Measurements from ENCODE around the gene UGT1A8.

Gene UGT1A8

GRCh38 chr2:233803292-233803911 is 186.0 kb downstream of the UGT1A8 start:
- DNase-seq = no peak

- no peak for DNase-seq
Observed at GRCh38 chr2:233803994-233804393, 186.6 kb downstream of the UGT1A8 start.

- no peak for DNase-seq
Observed at GRCh38 chr2:233807215-233807865, 189.9 kb downstream of the UGT1A8 start.

GRCh38 chr2:233807966-233808935 is 190.8 kb downstream of the UGT1A8 start:
- DNase-seq = no peak

GRCh38 chr2:233810385-233810784 is 193.0 kb downstream of the UGT1A8 start:
- DNase-seq = no peak

- no peak for DNase-seq
Observed at GRCh38 chr2:233811087-233811486, 193.7 kb downstream of the UGT1A8 start.

- DNase-seq = no peak
Observed at GRCh38 chr2:233811732-233812131, 194.3 kb downstream of the UGT1A8 start.

GRCh38 chr2:233813236-233814055 is 196.0 kb downstream of the UGT1A8 start:
- no peak for DNase-seq

GRCh38 chr2:233814056-233814835 is 196.8 kb downstream of the UGT1A8 start:
- DNase-seq = no peak

GRCh38 chr2:233815861-233816260 is 198.4 kb downstream of the UGT1A8 start:
- no peak for DNase-seq

GRCh38 chr2:233816334-233816733 is 198.9 kb downstream of the UGT1A8 start:
- DNase-seq = no peak

GRCh38 chr2:233816771-233817170 is 199.3 kb downstream of the UGT1A8 start:
- no peak for DNase-seq

- DNase-seq = no peak
Observed at GRCh38 chr2:233817361-233817911, 200.0 kb downstream of the UGT1A8 start.

GRCh38 chr2:233817995-233818638 is 200.7 kb downstream of the UGT1A8 start:
- DNase-seq = no peak

- DNase-seq = no peak
Observed at GRCh38 chr2:233818639-233819621, 201.5 kb downstream of the UGT1A8 start.

- no peak for DNase-seq
Observed at GRCh38 chr2:233819884-233820773, 202.7 kb downstream of the UGT1A8 start.

- no peak for DNase-seq
Observed at GRCh38 chr2:233820774-233821105, 203.3 kb downstream of the UGT1A8 start.

- DNase-seq = no peak
Observed at GRCh38 chr2:233821196-233821595, 203.8 kb downstream of the UGT1A8 start.

GRCh38 chr2:233821709-233822100 is 204.3 kb downstream of the UGT1A8 start:
- no peak for DNase-seq

All from hematopoietic multipotent progenitor cell treated with erythropoietin and hydrocortisone succinate and interleukin-3 and kit ligand, for 6 days (in vitro differentiated cells).